PC-3 (cell line): Measurements from ENCODE around the gene NDUFA3. TPM values are rescaled to one million over a fixed set of nuclear protein-coding genes. Genes with fewer than 3 reads are reported as not detected.
"Not testable (repeated sequence)": the region's sequence is repeated elsewhere in the genome, so short reads cannot be mapped to it uniquely, and the experiment has no call there.

Experiments
- ATAC-seq: fragments of 200-7000 bp; cut with Tn5 transposase; 2 replicates; pipeline ENCODE4 v1.9.1; 2020; ENCODE audit warnings: mild to moderate bottlenecking, moderate library complexity
- BruUV-seq: library from RNA; stranded (reverse); fragments of 400-500 nt; replicated peaks from 2 replicates; lab custom pipeline; 2021; lab: Mats Ljungman, UMichigan
- CTCF ChIA-PET: fragments of 300-600 bp; sonication (Branson Sonifier 250); formaldehyde crosslinking; loops from one replicate; lab custom pipeline; 2022; ENCODE audit warnings: antibody characterized with exemption; lab: Charles Lee
- POLR2A ChIA-PET: fragments of 300-600 bp; sonication (Branson Sonifier 250); formaldehyde crosslinking; loops from one replicate; lab custom pipeline; 2022; ENCODE audit warnings: antibody characterized with exemption; ENCODE audit not compliant: unreplicated experiment; lab: Charles Lee
- DNase-seq: peaks from one replicate; pipeline ENCODE4 v3.0.0-alpha.2; 2015
- H2AFZ ChIP-seq: fragments of 300-600 bp; sonication (generic); 2 replicates; pipeline ENCODE4 v1.6.0; 2016; ENCODE audit warnings: antibody characterized with exemption, low read length
- H3F3A ChIP-seq: fragments of 300-600 bp; sonication (generic); one replicate; pipeline ENCODE4 v1.6.0; 2017; ENCODE audit warnings: antibody characterized with exemption, low read length, control low read depth, mild to moderate bottlenecking; ENCODE audit not compliant: unreplicated experiment
- H3K27ac ChIP-seq: fragments of 300-600 bp; sonication (generic); 2 replicates; pipeline ENCODE4 v1.5.1; 2016; ENCODE audit warnings: mild to moderate bottlenecking, low read length
- H3K27me3 ChIP-seq: fragments of 300-600 bp; sonication (generic); 2 replicates; pipeline ENCODE4 v1.6.1; 2016; ENCODE audit warnings: low read length, mixed read lengths
- H3K36me3 ChIP-seq: fragments of 300-600 bp; sonication (generic); 2 replicates; pipeline ENCODE4 v1.6.1; 2016; ENCODE audit warnings: low read depth, mixed run types, low read length, mixed read lengths
- H3K4me1 ChIP-seq: fragments of 300-600 bp; sonication (generic); 2 replicates; pipeline ENCODE4 v1.5.1; 2016; ENCODE audit warnings: low read length; ENCODE audit not compliant: insufficient read depth
- H3K4me2 ChIP-seq: fragments of 300-600 bp; sonication (generic); 2 replicates; pipeline ENCODE4 v1.6.0; 2016; ENCODE audit warnings: low read length
- H3K4me3 ChIP-seq: fragments of 300-600 bp; sonication (generic); 2 replicates; pipeline ENCODE4 v1.5.1; 2016; ENCODE audit warnings: mild to moderate bottlenecking, low read length, mixed read lengths
- H3K79me2 ChIP-seq: fragments of 300-600 bp; sonication (generic); 2 replicates; pipeline ENCODE4 v1.6.1; 2017; ENCODE audit warnings: low read length, mixed read lengths
- H3K9ac ChIP-seq: fragments of 300-600 bp; sonication (generic); 2 replicates; pipeline ENCODE4 v1.6.0; 2016; ENCODE audit warnings: mild to moderate bottlenecking, low read length
- H3K9me2 ChIP-seq: fragments of 300-600 bp; sonication (generic); replicated peaks from 2 replicates; pipeline ENCODE4 v1.6.1; 2016; ENCODE audit warnings: mixed run types, low read length, mixed read lengths
- H3K9me3 ChIP-seq: fragments of 300-600 bp; sonication (generic); 2 replicates; pipeline ENCODE4 v1.6.1; 2016; ENCODE audit warnings: low read length, mixed read lengths
- H4K20me1 ChIP-seq: fragments of 300-600 bp; sonication (generic); 2 replicates; pipeline ENCODE4 v1.6.1; 2016; ENCODE audit warnings: low read length, mixed read lengths
- EZH2 ChIP-seq: fragments of 300-600 bp; sonication (generic); IDR thresholded peaks from one replicate; pipeline ENCODE4 v1.6.1; 2017; ENCODE audit warnings: antibody characterized with exemption, mild to moderate bottlenecking, low read length; ENCODE audit not compliant: unreplicated experiment
- EZH2phosphoT487 ChIP-seq: fragments of 300-600 bp; sonication (generic); IDR thresholded peaks from 2 replicates; pipeline ENCODE4 v1.6.1; 2018; ENCODE audit warnings: mild to moderate bottlenecking, antibody characterized with exemption, low read length, borderline replicate concordance
- intact Hi-C: fragments of 100-400 bp; cut with micrococcal nuclease; formaldehyde crosslinking; loops from 2 replicates; pipeline ENCODE4 v1.9.0; 2023
- total RNA-seq: library from RNA; depleted of rRNA; stranded (reverse); fragments of >200 nt; gene quantifications from 2 replicates; pipeline ENCODE4 v1.2.3, GENCODE V29; 2014
- TF ChIP-seq, protein P1 (sequence below): fragments of 300-600 bp; sonication (generic); conservative IDR thresholded peaks from 2 replicates; pipeline ENCODE4 v1.5.1; 2017; ENCODE audit warnings: antibody characterized with exemption, low read depth, mild to moderate bottlenecking, low read length

NDUFA3 gene
- total RNA-seq, 1 experiment from 2014 or later, result 138 TPM

DNA sequence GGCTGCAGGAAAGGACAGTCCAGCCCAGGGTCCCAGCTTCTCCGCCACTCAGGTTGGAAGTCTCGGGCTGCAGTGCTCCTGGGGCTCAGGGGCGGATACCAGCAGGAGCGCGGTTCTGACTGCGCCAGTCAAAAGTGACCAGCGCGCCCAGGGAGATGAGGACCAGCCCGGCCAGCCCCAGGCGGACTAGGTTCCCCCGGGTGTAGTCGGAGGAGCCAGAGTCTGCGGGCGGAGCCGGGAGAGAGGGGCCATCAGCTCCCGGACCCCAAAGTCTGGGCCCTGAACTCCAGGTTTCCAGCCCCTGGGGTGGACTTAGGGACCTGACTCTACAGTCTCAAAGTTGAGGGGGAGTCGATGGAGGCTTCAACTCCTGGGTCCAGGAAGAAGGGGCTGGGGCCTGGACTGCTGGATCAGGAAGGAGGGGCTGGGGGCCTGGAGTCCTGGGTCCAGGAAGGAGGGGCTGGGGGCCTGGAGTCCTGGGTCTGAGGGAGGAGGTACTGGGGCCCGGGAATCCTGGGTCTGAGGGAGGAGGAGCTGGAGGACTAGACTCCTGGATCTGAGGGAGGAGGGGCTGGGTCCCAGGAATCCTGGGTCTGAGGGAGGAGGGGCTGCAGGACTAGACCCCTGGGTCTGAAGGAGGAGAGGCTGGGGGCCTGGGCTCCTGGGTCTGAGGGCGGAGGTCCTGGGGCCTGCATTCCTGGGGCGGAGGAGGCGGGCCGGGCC, 7.4 kb upstream of the NDUFA3 start:
- no peak overlapping the region for H3K27ac ChIP-seq

DNA sequence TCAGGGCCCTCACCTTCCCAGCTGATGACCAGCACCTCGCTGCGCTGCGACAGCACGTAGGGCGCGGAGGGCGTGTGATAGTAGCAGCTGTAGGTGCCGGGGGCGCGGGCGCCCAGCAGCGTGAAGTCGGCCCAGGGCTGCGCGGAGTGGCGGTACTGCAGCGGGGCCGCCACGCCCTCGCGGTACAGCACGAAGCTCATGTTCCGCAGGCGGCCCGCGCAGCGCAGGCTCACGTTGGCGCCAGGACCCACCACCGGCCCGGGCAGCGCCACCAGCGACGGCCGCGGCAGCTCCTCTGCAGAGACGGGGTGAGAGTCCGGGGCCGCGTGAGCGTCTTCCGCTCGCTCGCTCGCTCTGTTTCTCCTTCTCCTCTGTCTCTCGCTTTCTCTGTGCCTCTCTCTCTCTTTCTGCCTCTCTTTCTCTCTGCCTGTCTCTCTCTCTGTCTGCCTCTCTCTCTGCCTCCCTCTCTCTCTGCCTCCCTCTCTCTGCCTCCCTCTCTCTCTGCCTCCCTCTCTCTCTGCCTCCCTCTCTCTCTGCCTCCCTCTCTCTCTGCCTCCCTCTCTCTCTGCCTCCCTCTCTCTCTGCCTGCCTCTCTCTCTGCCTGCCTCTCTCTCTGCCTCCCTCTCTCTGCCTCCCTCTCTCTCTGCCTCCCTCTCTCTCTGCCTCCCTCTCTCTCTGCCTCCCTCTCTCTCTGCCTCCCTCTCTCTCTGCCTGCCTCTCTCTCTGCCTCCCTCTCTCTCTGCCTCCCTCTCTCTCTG, 6.6 kb upstream of the NDUFA3 start:
- H3K4me3 ChIP-seq, result peak overlapping the region; percentile 53
- DNase-seq, result peak; percentile 58
- intact Hi-C loops, result loop anchor here (10.0 kb wide), 2 partner anchors 251 to 291 kb away; no protein-coding TSS in a partner anchor
- peak; percentile 87 for ATAC-seq
- H3K79me2 ChIP-seq, H3K36me3 ChIP-seq, H3K9me2 ChIP-seq, BruUV-seq, H3K27ac ChIP-seq, H3F3A ChIP-seq, H4K20me1 ChIP-seq, H3K27me3 ChIP-seq, H3K4me1 ChIP-seq, H3K9ac ChIP-seq, H3K9me3 ChIP-seq: not testable (repeated sequence)
- CTCF ChIA-PET, result interaction anchor here (0.6 to 1.0 kb wide), 4 partner anchors 41 to 581 kb away, joined by 3 to 5 read pairs (median 4); partner anchors contain the start of gene CNOT3
- H3K4me2 ChIP-seq, result peak overlapping the region; percentile 79
- POLR2A ChIA-PET, result interaction anchor here (0.6 kb wide), 1 partner anchor 65 kb away, joined by 3 read pairs; no protein-coding TSS in a partner anchor
- peak overlapping the region; percentile 93 for H2AFZ ChIP-seq

More for the DNA sequence above, 7.4 kb upstream of the NDUFA3 start:
- Histone ChIP-seq H3K79me2 (no peaks in the 10 kb centered on the region), H4K20me1 (no peaks in the 10 kb centered on the region), H3K4me2 (peak overlapping the region; percentile 79), H3K36me3 (no peaks in the 10 kb centered on the region), H3K9ac (no peak overlapping the region), H3K9me3 (no peaks in the 10 kb centered on the region), H3K9me2 (no peaks in the 10 kb centered on the region), H3F3A (no peaks in the 10 kb centered on the region), H3K4me1 (peaks cover 8% of the 10 kb centered on the region), H2AFZ (peak overlapping the region; percentile 93), H3K4me3 (peak overlapping the region; percentile 53), H3K27me3 (no peaks in the 10 kb centered on the region)
- DNase-seq (no peak), ATAC-seq (no peak; the same call in 1 of the 2 replicates)
- intact Hi-C loops, result loop anchor here (10.0 kb wide), 2 partner anchors 250 to 290 kb away; no protein-coding TSS in a partner anchor
- POLR2A ChIA-PET, result interaction anchor here (0.6 kb wide), 1 partner anchor 64 kb away, joined by 3 read pairs; no protein-coding TSS in a partner anchor
- TF ChIP-seq, protein P1, sequence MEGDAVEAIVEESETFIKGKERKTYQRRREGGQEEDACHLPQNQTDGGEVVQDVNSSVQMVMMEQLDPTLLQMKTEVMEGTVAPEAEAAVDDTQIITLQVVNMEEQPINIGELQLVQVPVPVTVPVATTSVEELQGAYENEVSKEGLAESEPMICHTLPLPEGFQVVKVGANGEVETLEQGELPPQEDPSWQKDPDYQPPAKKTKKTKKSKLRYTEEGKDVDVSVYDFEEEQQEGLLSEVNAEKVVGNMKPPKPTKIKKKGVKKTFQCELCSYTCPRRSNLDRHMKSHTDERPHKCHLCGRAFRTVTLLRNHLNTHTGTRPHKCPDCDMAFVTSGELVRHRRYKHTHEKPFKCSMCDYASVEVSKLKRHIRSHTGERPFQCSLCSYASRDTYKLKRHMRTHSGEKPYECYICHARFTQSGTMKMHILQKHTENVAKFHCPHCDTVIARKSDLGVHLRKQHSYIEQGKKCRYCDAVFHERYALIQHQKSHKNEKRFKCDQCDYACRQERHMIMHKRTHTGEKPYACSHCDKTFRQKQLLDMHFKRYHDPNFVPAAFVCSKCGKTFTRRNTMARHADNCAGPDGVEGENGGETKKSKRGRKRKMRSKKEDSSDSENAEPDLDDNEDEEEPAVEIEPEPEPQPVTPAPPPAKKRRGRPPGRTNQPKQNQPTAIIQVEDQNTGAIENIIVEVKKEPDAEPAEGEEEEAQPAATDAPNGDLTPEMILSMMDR, result no peak
- TF ChIP-seq EZH2 (no peak), EZH2phosphoT487 (no peak)
- CTCF ChIA-PET, result interaction anchor here (0.6 to 1.0 kb wide), 3 partner anchors 42 to 582 kb away, joined by 4 to 5 read pairs (median 4); partner anchors contain the start of gene CNOT3
- BruUV-seq, result no TSS peak

DNA sequence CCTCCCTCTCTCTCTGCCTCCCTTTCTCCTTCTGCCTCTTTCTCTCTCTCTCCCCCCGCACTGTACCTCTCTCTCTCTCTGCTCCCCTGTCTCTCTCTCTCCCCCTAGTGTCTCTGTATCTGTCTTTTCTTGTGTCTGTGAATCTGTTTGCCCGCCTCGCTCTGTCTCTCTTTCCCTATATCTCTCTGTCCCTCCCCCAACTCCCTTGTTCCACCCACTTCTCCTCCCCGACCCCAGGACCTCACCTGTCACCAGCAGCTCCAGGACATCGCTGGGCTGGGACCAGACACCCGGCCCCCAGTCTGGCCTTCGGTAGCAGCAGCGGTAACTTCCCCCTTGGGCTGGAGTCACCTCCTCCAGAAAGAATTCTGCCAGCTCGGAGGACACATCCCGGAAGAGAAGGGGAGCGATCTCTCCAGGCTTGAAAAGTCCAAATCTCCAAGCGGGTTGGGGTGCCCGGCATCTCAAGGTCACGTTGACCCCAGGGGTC, 6.0 kb upstream of the NDUFA3 start:
- Histone ChIP-seq H3K9me2 (no peaks in the 10 kb centered on the region), H3K9ac (no peak overlapping the region), H3K4me1 (peaks cover 8% of the 10 kb centered on the region), H4K20me1 (no peaks in the 10 kb centered on the region), H3K27me3 (no peaks in the 10 kb centered on the region), H3K4me3 (peak overlapping the region; percentile 53; the same call in 1 of the 2 replicates), H3K4me2 (peak overlapping the region; percentile 79), H3F3A (no peaks in the 10 kb centered on the region), H3K9me3 (no peaks in the 10 kb centered on the region), H3K36me3 (no peaks in the 10 kb centered on the region), H2AFZ (peak overlapping the region; percentile 93), H3K79me2 (no peaks in the 10 kb centered on the region), H3K27ac (no peak overlapping the region)
- ChIA-PET POLR2A (no interaction called here), CTCF (interaction anchor here (0.6 kb wide), 1 partner anchor 65 kb away, joined by 4 read pairs; no protein-coding TSS in a partner anchor)
- peak; percentile 64 for ATAC-seq
- no peak for TF ChIP-seq EZH2
- TF ChIP-seq, protein P1, result peak; percentile 52
- peak; percentile 25 for DNase-seq
- intact Hi-C loops, result loop anchor here (10.0 kb wide), 2 partner anchors 252 to 292 kb away; no protein-coding TSS in a partner anchor
- BruUV-seq, result no TSS peak
